ENCODE results near the gene NTNG1. TPM values are rescaled to one million over a fixed set of nuclear protein-coding genes. Genes with fewer than 3 reads are reported as not detected.

NTNG1 gene
- total RNA-seq, 1 experiment from 2014 or later, result not detected

- Histone ChIP-seq H3K9ac (ENCODE audit: low read length) (no peak overlapping the region), H3K79me2 (ENCODE audit: low read length) (no peaks in the 10 kb centered on the region), H3K27me3 (ENCODE audit: low read length) (no peaks in the 10 kb centered on the region), H3K4me1 (ENCODE audit: low read length) (no peaks in the 10 kb centered on the region), H3K4me3 (ENCODE audit: low read length) (no peak overlapping the region), H3K4me2 (ENCODE audit: low read depth, low read length, poor library complexity, severe bottlenecking) (no peak overlapping the region), H3K9me3 (ENCODE audit: low read length) (no peaks in the 10 kb centered on the region), H3K36me3 (ENCODE audit: insufficient read depth, low read length) (no peaks in the 10 kb centered on the region), H3K27ac (ENCODE audit: low read length) (no peak overlapping the region), H2AFZ (ENCODE audit: low read length) (no peak overlapping the region), H4K20me1 (ENCODE audit: insufficient read depth, low read depth, low read length) (no peaks in the 10 kb centered on the region), H3K9me2 (replicated peaks; ENCODE audit: insufficient read depth, low read length) (no peaks in the 10 kb centered on the region)
- DNase-seq, result no peak
Measured at GRCh38 chr1:107339775-107340174, 198.9 kb downstream of the NTNG1 start.

- Histone ChIP-seq H3K4me1 (ENCODE audit: low read length) (no peaks in the 10 kb centered on the region), H4K20me1 (ENCODE audit: insufficient read depth, low read depth, low read length) (no peaks in the 10 kb centered on the region), H3K27me3 (ENCODE audit: low read length) (no peaks in the 10 kb centered on the region), H3K27ac (ENCODE audit: low read length) (no peak overlapping the region), H2AFZ (ENCODE audit: low read length) (no peak overlapping the region), H3K4me2 (ENCODE audit: low read depth, low read length, poor library complexity, severe bottlenecking) (no peak overlapping the region), H3K9me2 (replicated peaks; ENCODE audit: insufficient read depth, low read length) (no peaks in the 10 kb centered on the region), H3K9ac (ENCODE audit: low read length) (no peak overlapping the region), H3K36me3 (ENCODE audit: insufficient read depth, low read length) (no peaks in the 10 kb centered on the region), H3K79me2 (ENCODE audit: low read length) (no peaks in the 10 kb centered on the region), H3K9me3 (ENCODE audit: low read length) (no peaks in the 10 kb centered on the region), H3K4me3 (ENCODE audit: low read length) (no peak overlapping the region)
- no peak for DNase-seq
Measured at GRCh38 chr1:107342316-107342715, 201.5 kb downstream of the NTNG1 start.

GRCh38 chr1:107342768-107343167 lies 201.9 kb downstream of the NTNG1 start:
- H3K4me2 ChIP-seq (ENCODE audit: low read depth, low read length, poor library complexity, severe bottlenecking), result no peak overlapping the region
- H4K20me1 ChIP-seq (ENCODE audit: insufficient read depth, low read depth, low read length), result no peaks in the 10 kb centered on the region
- H2AFZ ChIP-seq (ENCODE audit: low read length), result no peak overlapping the region
- no peak overlapping the region for H3K27ac ChIP-seq (ENCODE audit: low read length)
- no peaks in the 10 kb centered on the region for H3K9me3 ChIP-seq (ENCODE audit: low read length)
- H3K9ac ChIP-seq (ENCODE audit: low read length), result no peak overlapping the region
- no peaks in the 10 kb centered on the region for H3K27me3 ChIP-seq (ENCODE audit: low read length)
- DNase-seq, result no peak
- H3K36me3 ChIP-seq (ENCODE audit: insufficient read depth, low read length), result no peaks in the 10 kb centered on the region
- H3K79me2 ChIP-seq (ENCODE audit: low read length), result no peaks in the 10 kb centered on the region
- H3K9me2 ChIP-seq (replicated peaks; ENCODE audit: insufficient read depth, low read length), result no peaks in the 10 kb centered on the region
- H3K4me3 ChIP-seq (ENCODE audit: low read length), result no peak overlapping the region
- no peaks in the 10 kb centered on the region for H3K4me1 ChIP-seq (ENCODE audit: low read length)

- no peak for DNase-seq
- Histone ChIP-seq H3K4me2 (ENCODE audit: low read depth, low read length, poor library complexity, severe bottlenecking) (no peak overlapping the region), H3K9me2 (replicated peaks; ENCODE audit: insufficient read depth, low read length) (no peaks in the 10 kb centered on the region), H3K9me3 (ENCODE audit: low read length) (no peaks in the 10 kb centered on the region), H3K4me3 (ENCODE audit: low read length) (no peak overlapping the region), H3K36me3 (ENCODE audit: insufficient read depth, low read length) (no peaks in the 10 kb centered on the region), H2AFZ (ENCODE audit: low read length) (no peak overlapping the region), H3K79me2 (ENCODE audit: low read length) (no peaks in the 10 kb centered on the region), H3K27me3 (ENCODE audit: low read length) (no peaks in the 10 kb centered on the region), H3K27ac (ENCODE audit: low read length) (no peak overlapping the region), H3K4me1 (ENCODE audit: low read length) (no peaks in the 10 kb centered on the region), H3K9ac (ENCODE audit: low read length) (no peak overlapping the region), H4K20me1 (ENCODE audit: insufficient read depth, low read depth, low read length) (no peaks in the 10 kb centered on the region)
Measured at GRCh38 chr1:107343601-107344000, 202.8 kb downstream of the NTNG1 start.

- H3K4me1 ChIP-seq (ENCODE audit: low read length), result no peaks in the 10 kb centered on the region
- H3K27ac ChIP-seq (ENCODE audit: low read length), result no peak overlapping the region
- no peaks in the 10 kb centered on the region for H3K36me3 ChIP-seq (ENCODE audit: insufficient read depth, low read length)
- H3K27me3 ChIP-seq (ENCODE audit: low read length), result no peaks in the 10 kb centered on the region
- no peak overlapping the region for H3K4me3 ChIP-seq (ENCODE audit: low read length)
- no peak overlapping the region for H2AFZ ChIP-seq (ENCODE audit: low read length)
- no peaks in the 10 kb centered on the region for H3K79me2 ChIP-seq (ENCODE audit: low read length)
- H3K9ac ChIP-seq (ENCODE audit: low read length), result no peak overlapping the region
- no peaks in the 10 kb centered on the region for H3K9me3 ChIP-seq (ENCODE audit: low read length)
- DNase-seq, result no peak
- no peaks in the 10 kb centered on the region for H4K20me1 ChIP-seq (ENCODE audit: insufficient read depth, low read depth, low read length)
- H3K9me2 ChIP-seq (replicated peaks; ENCODE audit: insufficient read depth, low read length), result no peaks in the 10 kb centered on the region
- no peak overlapping the region for H3K4me2 ChIP-seq (ENCODE audit: low read depth, low read length, poor library complexity, severe bottlenecking)
Measured at GRCh38 chr1:107344268-107344760, 203.5 kb downstream of the NTNG1 start.

- Histone ChIP-seq H3K9me2 (replicated peaks; ENCODE audit: insufficient read depth, low read length) (no peaks in the 10 kb centered on the region), H3K9me3 (ENCODE audit: low read length) (no peaks in the 10 kb centered on the region), H4K20me1 (ENCODE audit: insufficient read depth, low read depth, low read length) (no peaks in the 10 kb centered on the region), H3K9ac (ENCODE audit: low read length) (no peak overlapping the region), H3K36me3 (ENCODE audit: insufficient read depth, low read length) (no peaks in the 10 kb centered on the region), H3K4me2 (ENCODE audit: low read depth, low read length, poor library complexity, severe bottlenecking) (no peak overlapping the region), H2AFZ (ENCODE audit: low read length) (no peak overlapping the region), H3K4me1 (ENCODE audit: low read length) (no peaks in the 10 kb centered on the region), H3K4me3 (ENCODE audit: low read length) (no peak overlapping the region), H3K27me3 (ENCODE audit: low read length) (no peaks in the 10 kb centered on the region), H3K79me2 (ENCODE audit: low read length) (no peaks in the 10 kb centered on the region), H3K27ac (ENCODE audit: low read length) (no peak overlapping the region)
- DNase-seq, result no peak
Measured at GRCh38 chr1:107344836-107345235, 204.0 kb downstream of the NTNG1 start.

GRCh38 chr1:107352850-107353249 lies 212.0 kb downstream of the NTNG1 start:
- Histone ChIP-seq H3K9ac (ENCODE audit: low read length) (no peak overlapping the region), H3K9me3 (ENCODE audit: low read length) (no peaks in the 10 kb centered on the region), H3K79me2 (ENCODE audit: low read length) (no peaks in the 10 kb centered on the region), H3K27ac (ENCODE audit: low read length) (no peak overlapping the region), H3K9me2 (replicated peaks; ENCODE audit: insufficient read depth, low read length) (no peaks in the 10 kb centered on the region), H2AFZ (ENCODE audit: low read length) (no peak overlapping the region), H3K4me3 (ENCODE audit: low read length) (no peak overlapping the region), H3K4me2 (ENCODE audit: low read depth, low read length, poor library complexity, severe bottlenecking) (no peak overlapping the region), H3K4me1 (ENCODE audit: low read length) (peaks cover 3% of the 10 kb centered on the region; the same call in 1 of the 2 replicates), H3K36me3 (ENCODE audit: insufficient read depth, low read length) (no peaks in the 10 kb centered on the region), H4K20me1 (ENCODE audit: insufficient read depth, low read depth, low read length) (no peaks in the 10 kb centered on the region), H3K27me3 (ENCODE audit: low read length) (no peaks in the 10 kb centered on the region)
- DNase-seq, result no peak

GRCh38 chr1:107357376-107357775 lies 216.5 kb downstream of the NTNG1 start:
- no peak overlapping the region for H3K9ac ChIP-seq (ENCODE audit: low read length)
- no peak overlapping the region for H3K27ac ChIP-seq (ENCODE audit: low read length)
- H3K9me2 ChIP-seq (replicated peaks; ENCODE audit: insufficient read depth, low read length), result no peaks in the 10 kb centered on the region
- DNase-seq, result no peak
- H3K9me3 ChIP-seq (ENCODE audit: low read length), result no peaks in the 10 kb centered on the region
- H3K79me2 ChIP-seq (ENCODE audit: low read length), result no peaks in the 10 kb centered on the region
- H3K27me3 ChIP-seq (ENCODE audit: low read length), result no peaks in the 10 kb centered on the region
- no peaks in the 10 kb centered on the region for H4K20me1 ChIP-seq (ENCODE audit: insufficient read depth, low read depth, low read length)
- H3K4me1 ChIP-seq (ENCODE audit: low read length), result peaks cover 40% of the 10 kb centered on the region
- no peak overlapping the region for H3K4me2 ChIP-seq (ENCODE audit: low read depth, low read length, poor library complexity, severe bottlenecking)
- H3K36me3 ChIP-seq (ENCODE audit: insufficient read depth, low read length), result no peaks in the 10 kb centered on the region
- H2AFZ ChIP-seq (ENCODE audit: low read length), result no peak overlapping the region
- no peak overlapping the region for H3K4me3 ChIP-seq (ENCODE audit: low read length)
